SK-N-SH (cell line): ENCODE data around the gene ZFPL1. TPM values are rescaled to one million over a fixed set of nuclear protein-coding genes. Genes with fewer than 3 reads are reported as not detected.

Experiments
- CTCF ChIA-PET: fragments of 300-600, 350-600 bp; formaldehyde crosslinking; extraction: SDS; loops from one replicate; lab custom pipeline; 2021; lab: Yijun Ruan, JAX
- POLR2A ChIA-PET: fragments of 350-600 bp; sonication (Branson Sonifier 250); formaldehyde crosslinking; extraction: SDS; loops from one replicate; lab custom pipeline; 2020; ENCODE audit warnings: antibody characterized with exemption, inconsistent platforms; lab: Yijun Ruan, JAX
- DNase-seq: peaks from one replicate; pipeline ENCODE4 v3.0.0; 2012
- H2AFZ ChIP-seq: fragments of 200-600 bp; sonication (generic); 2 replicates; pipeline ENCODE4 v1.8.1; 2016; ENCODE audit warnings: antibody characterized with exemption, mild to moderate bottlenecking, low read depth
- H3F3A ChIP-seq: fragments of 200-600 bp; sonication (generic); replicated peaks from 2 replicates; pipeline ENCODE3; 2016; ENCODE audit warnings: antibody characterized with exemption, mild to moderate bottlenecking; ENCODE audit not compliant: insufficient read depth
- H3K27ac ChIP-seq, 2 experiments: fragments of 200-500 bp in 1 of 2; fragments of 200-600 bp in 1 of 2; sonication (Bioruptor generic) in 1 of 2; sonication (generic), shearing (Covaris generic) in 1 of 2; 2 replicates each; pipeline versions ENCODE4 v1.5.1 to v1.6.1; 2014 to 2016; ENCODE audit warnings: low read depth in 2 of 2, inconsistent platforms in 1 of 2, low read length in 1 of 2, mild to moderate bottlenecking in 1 of 2, mixed read lengths in 1 of 2
- H3K27me3 ChIP-seq: fragments of 200-600 bp; sonication (generic), shearing (Covaris generic); 2 replicates; pipeline ENCODE4 v1.6.1; 2016; ENCODE audit warnings: mixed run types; ENCODE audit not compliant: insufficient read depth
- H3K36me3 ChIP-seq, 2 experiments: fragments of 200-500 bp in 1 of 2; fragments of 200-600 bp in 1 of 2; sonication (Bioruptor generic) in 1 of 2; sonication (generic) in 1 of 2; replicated peaks in 1 of 2; 2 replicates each; pipeline versions ENCODE3 to v1.5.1; 2014 to 2016; ENCODE audit warnings: low read length in 1 of 2, mild to moderate bottlenecking in 1 of 2; ENCODE audit not compliant: insufficient read depth in 2 of 2, control insufficient read depth in 1 of 2
- H3K4me1 ChIP-seq, 2 experiments: fragments of 200-500 bp in 1 of 2; fragments of 200-600 bp in 1 of 2; sonication (Bioruptor generic) in 1 of 2; sonication (generic), shearing (Covaris generic) in 1 of 2; 2 replicates each; pipeline versions ENCODE4 v1.5.1 to v1.6.1; 2014 to 2016; ENCODE audit warnings: low read depth in 1 of 2, low read length in 1 of 2, mixed run types in 1 of 2; ENCODE audit not compliant: insufficient read depth in 2 of 2, control insufficient read depth in 1 of 2
- H3K4me2 ChIP-seq: fragments of 200-600 bp; sonication (generic), shearing (Covaris generic); 2 replicates; pipeline ENCODE4 v1.6.1; 2017; ENCODE audit warnings: mixed run types
- H3K4me3 ChIP-seq, 2 experiments: fragments of 200-500 bp in 1 of 2; fragments of 200-600 bp in 1 of 2; sonication (Bioruptor generic) in 1 of 2; sonication (generic), shearing (Covaris generic) in 1 of 2; 2 replicates each; pipeline versions ENCODE4 v1.5.1 to v1.8.1; 2014 to 2016; ENCODE audit warnings: low read depth in 2 of 2, inconsistent platforms in 1 of 2, low read length in 1 of 2, mild to moderate bottlenecking in 1 of 2, mixed read lengths in 1 of 2, moderate library complexity in 1 of 2
- H3K79me2 ChIP-seq: fragments of 200-600 bp; sonication (generic); 2 replicates; pipeline ENCODE4 v1.8.1; 2017; ENCODE audit warnings: mild to moderate bottlenecking; ENCODE audit not compliant: insufficient read depth
- H3K9ac ChIP-seq: fragments of 200-600 bp; sonication (generic); 2 replicates; pipeline ENCODE4 v1.6.1; 2017; ENCODE audit warnings: mixed run types
- H3K9me2 ChIP-seq: fragments of 200-600 bp; sonication (generic); 2 replicates; pipeline ENCODE4 v1.6.1; 2017; ENCODE audit warnings: mixed run types
- H3K9me3 ChIP-seq: fragments of 200-600 bp; sonication (generic); 2 replicates; pipeline ENCODE4 v1.6.1; 2017; ENCODE audit warnings: mixed run types, mild to moderate bottlenecking, moderate library complexity
- H4K20me1 ChIP-seq: fragments of 200-600 bp; sonication (generic); 2 replicates; pipeline ENCODE4 v1.6.1; 2017; ENCODE audit warnings: mild to moderate bottlenecking, mixed run types; ENCODE audit not compliant: insufficient read depth
- CHD2 ChIP-seq: fragments of 150-350 bp; IDR thresholded peaks from 2 replicates; pipeline ENCODE4 v1.6.1; 2018; ENCODE audit warnings: low read length; ENCODE audit not compliant: partially characterized antibody
- ELF1 ChIP-seq: IDR thresholded peaks from 2 replicates; pipeline ENCODE4 v1.4.0; 2012
- GABPA ChIP-seq: IDR thresholded peaks from 2 replicates; pipeline ENCODE4 v1.4.0; 2012; ENCODE audit warnings: low read depth, mild to moderate bottlenecking
- RFX5 ChIP-seq: IDR thresholded peaks from 2 replicates; pipeline ENCODE4 v1.6.1; 2012; ENCODE audit warnings: mild to moderate bottlenecking, improper control_type of control experiment, low read length
- TAF1 ChIP-seq: IDR thresholded peaks from 2 replicates; pipeline ENCODE4 v1.6.1; 2012; ENCODE audit warnings: low read depth, mild to moderate bottlenecking, low read length, moderate library complexity, borderline replicate concordance
- TEAD4 ChIP-seq: IDR thresholded peaks from 2 replicates; pipeline ENCODE4 v1.4.0; 2012; ENCODE audit warnings: mild to moderate bottlenecking, borderline replicate concordance; ENCODE audit not compliant: insufficient read depth
- USF1 ChIP-seq: IDR thresholded peaks from 2 replicates; pipeline ENCODE4 v1.4.0; 2012; ENCODE audit warnings: low read depth, borderline replicate concordance
- YY1 ChIP-seq: IDR thresholded peaks from 2 replicates; pipeline ENCODE4 v1.4.0; 2012; ENCODE audit warnings: low read depth, mild to moderate bottlenecking
- WGBS: methylation state at CpG from one replicate; pipeline ENCODE4 v1.1.6; 2017; ENCODE audit warnings: low lambda C conversion rate; 5-methylcytosine and 5-hydroxymethylcytosine counted together
- polyA plus RNA-seq, 3 experiments: library from polyadenylated mRNA; depleted of rRNA; stranded (reverse); fragments of >200 nt; gene quantifications; 2 replicates each; pipeline ENCODE4 v1.2.3, GENCODE V29; 2012
- TF ChIP-seq, protein P1 (sequence below): IDR thresholded peaks from 2 replicates; pipeline ENCODE4 v1.4.0; 2012; ENCODE audit warnings: low read depth, borderline replicate concordance
- TF ChIP-seq, protein P2 (sequence below): IDR thresholded peaks from 2 replicates; pipeline ENCODE4; 2012
- TF ChIP-seq, protein P3 (sequence below): fragments of 200-600 bp; sonication (generic); IDR thresholded peaks from 2 replicates; pipeline ENCODE4 v1.6.1; 2017; ENCODE audit warnings: antibody characterized with exemption, mild to moderate bottlenecking, moderate library complexity

Gene ZFPL1
- polyA plus RNA-seq, 1 of the 3 experiments (the other 2 are of a cell fraction), result 75.9 TPM

DNA sequence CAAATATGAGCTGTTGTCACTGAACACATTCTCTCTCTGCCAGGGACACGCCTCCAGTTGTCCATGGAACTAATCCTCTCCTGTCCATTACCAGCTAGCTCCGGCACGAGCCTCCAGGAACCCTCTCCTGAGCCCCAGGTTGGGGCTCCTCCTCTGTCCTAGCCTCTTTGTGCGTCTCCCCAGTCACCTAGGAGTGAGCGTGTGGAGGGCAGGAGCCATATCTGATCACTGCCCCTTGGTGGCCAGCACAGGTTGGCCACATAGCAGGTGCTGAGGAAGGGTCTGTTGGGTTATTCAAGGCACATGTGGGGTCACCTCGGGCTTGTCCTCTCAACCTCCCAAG, 47.8 kb downstream of the ZFPL1 start (continued):
- TF ChIP-seq, protein P1, sequence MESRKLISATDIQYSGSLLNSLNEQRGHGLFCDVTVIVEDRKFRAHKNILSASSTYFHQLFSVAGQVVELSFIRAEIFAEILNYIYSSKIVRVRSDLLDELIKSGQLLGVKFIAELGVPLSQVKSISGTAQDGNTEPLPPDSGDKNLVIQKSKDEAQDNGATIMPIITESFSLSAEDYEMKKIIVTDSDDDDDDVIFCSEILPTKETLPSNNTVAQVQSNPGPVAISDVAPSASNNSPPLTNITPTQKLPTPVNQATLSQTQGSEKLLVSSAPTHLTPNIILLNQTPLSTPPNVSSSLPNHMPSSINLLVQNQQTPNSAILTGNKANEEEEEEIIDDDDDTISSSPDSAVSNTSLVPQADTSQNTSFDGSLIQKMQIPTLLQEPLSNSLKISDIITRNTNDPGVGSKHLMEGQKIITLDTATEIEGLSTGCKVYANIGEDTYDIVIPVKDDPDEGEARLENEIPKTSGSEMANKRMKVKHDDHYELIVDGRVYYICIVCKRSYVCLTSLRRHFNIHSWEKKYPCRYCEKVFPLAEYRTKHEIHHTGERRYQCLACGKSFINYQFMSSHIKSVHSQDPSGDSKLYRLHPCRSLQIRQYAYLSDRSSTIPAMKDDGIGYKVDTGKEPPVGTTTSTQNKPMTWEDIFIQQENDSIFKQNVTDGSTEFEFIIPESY, result no peak
- TF ChIP-seq, protein P2, sequence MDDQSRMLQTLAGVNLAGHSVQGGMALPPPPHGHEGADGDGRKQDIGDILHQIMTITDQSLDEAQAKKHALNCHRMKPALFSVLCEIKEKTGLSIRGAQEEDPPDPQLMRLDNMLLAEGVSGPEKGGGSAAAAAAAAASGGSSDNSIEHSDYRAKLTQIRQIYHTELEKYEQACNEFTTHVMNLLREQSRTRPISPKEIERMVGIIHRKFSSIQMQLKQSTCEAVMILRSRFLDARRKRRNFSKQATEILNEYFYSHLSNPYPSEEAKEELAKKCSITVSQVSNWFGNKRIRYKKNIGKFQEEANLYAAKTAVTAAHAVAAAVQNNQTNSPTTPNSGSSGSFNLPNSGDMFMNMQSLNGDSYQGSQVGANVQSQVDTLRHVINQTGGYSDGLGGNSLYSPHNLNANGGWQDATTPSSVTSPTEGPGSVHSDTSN, result no peak
- TF ChIP-seq ELF1, result no peak
- TF ChIP-seq RFX5, result no peak
- TF ChIP-seq TAF1, result no peak

GRCh38 chr11:65132238-65132987, 48.4 kb downstream of the ZFPL1 start:
- H3K4me2 ChIP-seq, result peak overlapping the region; percentile 92
- H3K4me3 ChIP-seq, result peak overlapping the region in 1 of 2 experiments; percentile 96; a peak in 1 of 4 replicates
- peaks cover 0 to 28% of the 10 kb centered on the region in 2 experiments; a peak in 2 of 4 replicates for H3K4me1 ChIP-seq
- POLR2A ChIA-PET, result interaction anchor here (1.1 to 1.4 kb wide), 2 partner anchors 10 to 15 kb away, joined by 3 to 8 read pairs; partner anchors contain the start of genes FAU, MRPL49 and ZNHIT2
- no peak overlapping the region for H3K27ac ChIP-seq
- H2AFZ ChIP-seq, result no peak overlapping the region
- no peaks in the 10 kb centered on the region for H3K9me3 ChIP-seq
- H3K27me3 ChIP-seq, result no peaks in the 10 kb centered on the region
- peaks cover 3% of the 10 kb centered on the region for H3F3A ChIP-seq
- peaks cover 28% of the 10 kb centered on the region; the same call in 1 of the 2 replicates for H3K79me2 ChIP-seq
- no peaks in the 10 kb centered on the region; the same call in 1 of the 2 replicates for H4K20me1 ChIP-seq
- DNase-seq, result no peak
- H3K9me2 ChIP-seq, result no peaks in the 10 kb centered on the region
- H3K36me3 ChIP-seq, result peaks cover 19 to 49% of the 10 kb centered on the region in 2 experiments
- 91% methylated on average over 9 of the region's 10 CpGs for WGBS
- no peak for TF ChIP-seq YY1
- no peak for TF ChIP-seq TEAD4
- no peak for TF ChIP-seq USF1
- no peak for TF ChIP-seq GABPA
- TF ChIP-seq, protein P2, result no peak
- TF ChIP-seq, protein P3, sequence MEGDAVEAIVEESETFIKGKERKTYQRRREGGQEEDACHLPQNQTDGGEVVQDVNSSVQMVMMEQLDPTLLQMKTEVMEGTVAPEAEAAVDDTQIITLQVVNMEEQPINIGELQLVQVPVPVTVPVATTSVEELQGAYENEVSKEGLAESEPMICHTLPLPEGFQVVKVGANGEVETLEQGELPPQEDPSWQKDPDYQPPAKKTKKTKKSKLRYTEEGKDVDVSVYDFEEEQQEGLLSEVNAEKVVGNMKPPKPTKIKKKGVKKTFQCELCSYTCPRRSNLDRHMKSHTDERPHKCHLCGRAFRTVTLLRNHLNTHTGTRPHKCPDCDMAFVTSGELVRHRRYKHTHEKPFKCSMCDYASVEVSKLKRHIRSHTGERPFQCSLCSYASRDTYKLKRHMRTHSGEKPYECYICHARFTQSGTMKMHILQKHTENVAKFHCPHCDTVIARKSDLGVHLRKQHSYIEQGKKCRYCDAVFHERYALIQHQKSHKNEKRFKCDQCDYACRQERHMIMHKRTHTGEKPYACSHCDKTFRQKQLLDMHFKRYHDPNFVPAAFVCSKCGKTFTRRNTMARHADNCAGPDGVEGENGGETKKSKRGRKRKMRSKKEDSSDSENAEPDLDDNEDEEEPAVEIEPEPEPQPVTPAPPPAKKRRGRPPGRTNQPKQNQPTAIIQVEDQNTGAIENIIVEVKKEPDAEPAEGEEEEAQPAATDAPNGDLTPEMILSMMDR, result no peak
- no peak for TF ChIP-seq CHD2
- no peak for TF ChIP-seq TAF1
- CTCF ChIA-PET, result interaction anchor here (2.4 to 4.3 kb wide), 3 partner anchors 15 to 22 kb away, joined by 6 to 23 read pairs (median 22); partner anchors contain the start of genes TM7SF2 and ZNHIT2
- no peak overlapping the region; the same call in 1 of the 2 replicates for H3K9ac ChIP-seq
